A673 (cell line): ENCODE results near the gene PKN2. TPM values are rescaled to one million over a fixed set of nuclear protein-coding genes. Genes with fewer than 3 reads are reported as not detected.

Source experiments
- BruUV-seq: library from RNA; stranded (reverse); fragments of 400-500 nt; replicated peaks from 2 replicates; lab custom pipeline; 2021; lab: Mats Ljungman, UMichigan
- CTCF ChIA-PET: fragments of 300-600 bp; sonication (Branson Sonifier 250); formaldehyde crosslinking; loops from one replicate; lab custom pipeline; 2022; ENCODE audit warnings: antibody characterized with exemption; lab: Charles Lee
- POLR2A ChIA-PET: fragments of 300-600 bp; sonication (Branson Sonifier 250); formaldehyde crosslinking; loops from one replicate; lab custom pipeline; 2022; ENCODE audit warnings: antibody characterized with exemption; ENCODE audit not compliant: low non-redundant PET; lab: Charles Lee
- DNase-seq: peaks from one replicate; pipeline ENCODE4 v3.0.0-alpha.2; 2015; ENCODE audit warnings: low spot score
- H3K27ac ChIP-seq: fragments of 200-600 bp; sonication (generic); 2 replicates; pipeline ENCODE4 v1.5.1; 2016; ENCODE audit warnings: mixed run types, low read depth, mild to moderate bottlenecking, mixed read lengths, antibody characterized with exemption, low read length; ENCODE audit not compliant: poor library complexity, severe bottlenecking
- H3K27me3 ChIP-seq: fragments of 200-600 bp; sonication (generic); replicated peaks from 2 replicates; pipeline ENCODE4 v1.6.1; 2017; ENCODE audit warnings: mixed run types, low read depth, mild to moderate bottlenecking, mixed read lengths, antibody characterized with exemption, low read length; ENCODE audit not compliant: insufficient read depth, poor library complexity
- H3K36me3 ChIP-seq: fragments of 200-600 bp; sonication (generic); 2 replicates; pipeline ENCODE4 v1.6.1; 2016; ENCODE audit warnings: mixed run types, mild to moderate bottlenecking, mixed read lengths, antibody characterized with exemption, low read length; ENCODE audit not compliant: insufficient read depth, poor library complexity, severe bottlenecking
- H3K4me1 ChIP-seq: fragments of 200-600 bp; sonication (generic); 2 replicates; pipeline ENCODE4 v1.6.1; 2017; ENCODE audit warnings: mixed run types, mild to moderate bottlenecking, mixed read lengths, antibody characterized with exemption, low read length; ENCODE audit not compliant: insufficient read depth, poor library complexity, severe bottlenecking
- H3K4me3 ChIP-seq: fragments of 200-600 bp; sonication (generic); 2 replicates; pipeline ENCODE4 v1.5.1; 2016; ENCODE audit warnings: low read depth, mixed run types, mild to moderate bottlenecking, mixed read lengths, low read length; ENCODE audit not compliant: poor library complexity, severe bottlenecking
- H3K9me3 ChIP-seq: fragments of 200-600 bp; sonication (generic); 2 replicates; pipeline ENCODE4 v1.6.1; 2016; ENCODE audit warnings: mixed run types, low read depth, mild to moderate bottlenecking, mixed read lengths, antibody characterized with exemption, low read length; ENCODE audit not compliant: poor library complexity, severe bottlenecking
- CTCF ChIP-seq: fragments of 300-800, 200-600 bp; sonication (generic); conservative IDR thresholded peaks from 2 replicates; pipeline ENCODE4 v1.5.1; 2017; ENCODE audit warnings: low read depth, mild to moderate bottlenecking, antibody characterized with exemption, low read length, moderate library complexity, mixed read lengths
- EZH2 ChIP-seq: fragments of 200-600 bp; sonication (generic); IDR thresholded peaks from 2 replicates; pipeline ENCODE4 v1.6.1; 2017; ENCODE audit warnings: borderline replicate concordance, low read depth, mild to moderate bottlenecking, mixed read lengths, antibody characterized with exemption, low read length; ENCODE audit not compliant: poor library complexity, severe bottlenecking
- intact Hi-C: fragments of 100-400 bp; cut with micrococcal nuclease; formaldehyde crosslinking; loops from one replicate; pipeline ENCODE4 v1.10.0; 2022; ENCODE audit not compliant: unreplicated experiment
- total RNA-seq: library from RNA; stranded (reverse); gene quantifications from 2 replicates; pipeline ENCODE4 v1.2.3, GENCODE V29; 2021

PKN2 gene
- total RNA-seq, 1 experiment from 2014 or later = 55.6 TPM

GRCh38 chr1:88722492-88722891 is 38.4 kb downstream of the PKN2 start:
- TF ChIP-seq EZH2 (no peak), CTCF (no peak)
- H3K4me1 ChIP-seq = no peaks in the 10 kb centered on the region
- no peak overlapping the region for H3K4me3 ChIP-seq
- intact Hi-C loops = no loop called here
- H3K36me3 ChIP-seq = no peaks in the 10 kb centered on the region
- H3K9me3 ChIP-seq = no peaks in the 10 kb centered on the region
- H3K27ac ChIP-seq = no peak overlapping the region
- DNase-seq = no peak
- BruUV-seq = no TSS peak
- ChIA-PET POLR2A (no interaction called here), CTCF (no interaction called here)
- no peaks in the 10 kb centered on the region for H3K27me3 ChIP-seq

DNA sequence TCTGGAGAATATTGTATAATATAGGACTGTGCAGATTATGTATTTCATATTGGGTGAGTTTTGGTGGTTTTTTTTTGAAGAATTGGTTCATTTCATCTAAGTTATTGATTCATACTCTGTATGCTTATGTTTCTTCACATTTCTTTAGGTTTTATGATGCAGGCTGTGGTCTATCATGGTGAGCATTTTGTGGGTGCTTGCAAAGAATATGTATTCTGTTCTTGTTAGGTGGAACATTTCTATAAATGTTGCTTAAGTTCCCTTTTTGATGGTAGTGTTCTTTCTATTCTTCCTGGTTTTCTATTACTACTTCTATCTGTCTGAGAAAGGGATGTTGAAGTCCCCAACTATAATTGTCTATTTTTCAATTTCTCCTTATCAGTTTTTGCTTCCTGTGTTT is 42.6 kb downstream of the PKN2 start:
- ChIA-PET POLR2A (no interaction called here), CTCF (interaction anchor here (0.7 kb wide), 1 partner anchor 648 kb away, joined by 4 read pairs; no protein-coding TSS in a partner anchor)
- no peak for DNase-seq
- H3K4me3 ChIP-seq = no peak overlapping the region
- intact Hi-C loops = no loop called here
- no peak overlapping the region for H3K27ac ChIP-seq
- no peaks in the 10 kb centered on the region for H3K9me3 ChIP-seq
- no peaks in the 10 kb centered on the region for H3K27me3 ChIP-seq
- no TSS peak for BruUV-seq
- TF ChIP-seq CTCF (no peak), EZH2 (no peak)
- no peaks in the 10 kb centered on the region for H3K4me1 ChIP-seq
- no peaks in the 10 kb centered on the region for H3K36me3 ChIP-seq

DNA sequence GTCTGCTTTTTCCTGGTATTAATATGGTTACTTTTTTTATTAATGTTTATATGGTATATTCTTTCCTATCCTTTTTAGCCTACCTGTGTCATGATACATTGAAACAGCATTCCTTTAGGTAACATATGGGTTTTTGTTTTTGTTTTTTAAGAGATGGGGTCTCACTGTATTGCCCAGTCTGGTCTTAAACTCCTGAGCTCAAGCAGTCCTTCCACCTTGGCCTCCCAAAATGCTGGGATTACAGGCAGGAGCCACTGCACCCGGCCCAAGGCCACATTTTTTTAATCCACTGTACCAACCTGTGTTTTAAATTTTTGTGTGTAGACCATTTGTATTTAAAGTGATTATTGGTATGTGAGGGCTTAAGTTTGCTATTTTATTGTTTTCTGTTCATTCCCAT is 43.1 kb downstream of the PKN2 start:
- Histone ChIP-seq H3K36me3 (no peaks in the 10 kb centered on the region), H3K9me3 (no peaks in the 10 kb centered on the region), H3K4me3 (no peak overlapping the region), H3K4me1 (no peaks in the 10 kb centered on the region), H3K27ac (no peak overlapping the region), H3K27me3 (no peaks in the 10 kb centered on the region)
- intact Hi-C loops = no loop called here
- no TSS peak for BruUV-seq
- TF ChIP-seq EZH2 = no peak
- no peak for TF ChIP-seq CTCF
- POLR2A ChIA-PET = no interaction called here
- no peak for DNase-seq
- CTCF ChIA-PET = interaction anchor here (0.7 kb wide), 1 partner anchor 648 kb away, joined by 4 read pairs; no protein-coding TSS in a partner anchor
